Panc1 (cell line): Measurements from ENCODE around the gene PSMA3. TPM values are rescaled to one million over a fixed set of nuclear protein-coding genes. Genes with fewer than 3 reads are reported as not detected.

Experiments
- ATAC-seq: fragments of 200-7000 bp; cut with Tn5 transposase; 2 replicates; pipeline ENCODE4 v1.9.1; 2020; ENCODE audit warnings: mild to moderate bottlenecking, moderate library complexity
- BruUV-seq: library from RNA; stranded (reverse); fragments of 400-500 nt; replicated peaks from 2 replicates; lab custom pipeline; 2021; lab: Mats Ljungman, UMichigan
- CTCF ChIA-PET: fragments of 300-600 bp; sonication (Branson Sonifier 250); formaldehyde crosslinking; loops from one replicate; lab custom pipeline; 2022; ENCODE audit warnings: antibody characterized with exemption; lab: Charles Lee
- POLR2A ChIA-PET: fragments of 300-600 bp; sonication (Branson Sonifier 250); formaldehyde crosslinking; loops from one replicate; lab custom pipeline; 2022; ENCODE audit warnings: antibody characterized with exemption; lab: Charles Lee
- DNase-seq: peaks from one replicate; pipeline ENCODE4 v3.0.0-alpha.2; 2010; ENCODE audit warnings: low read depth, low spot score
- H3K27ac ChIP-seq: 2 replicates; pipeline ENCODE4 v1.5.1; 2011; ENCODE audit warnings: mild to moderate bottlenecking, low read length, inconsistent platforms
- H3K27me3 ChIP-seq: fragments of 200-500 bp; sonication (Bioruptor generic); 2 replicates; pipeline ENCODE4 v1.6.0; 2014; ENCODE audit warnings: low read length, inconsistent platforms; ENCODE audit not compliant: control insufficient read depth, insufficient read depth
- H3K36me3 ChIP-seq: fragments of 200-500 bp; sonication (Bioruptor generic); 2 replicates; pipeline ENCODE4 v1.5.1; 2014; ENCODE audit warnings: inconsistent platforms, mild to moderate bottlenecking, low read length, moderate library complexity; ENCODE audit not compliant: control insufficient read depth, insufficient read depth
- H3K4me1 ChIP-seq: 2 replicates; pipeline ENCODE4 v1.5.1; 2011; ENCODE audit warnings: inconsistent platforms, mild to moderate bottlenecking, low read length, moderate library complexity; ENCODE audit not compliant: control insufficient read depth, insufficient read depth
- H3K4me3 ChIP-seq, 2 experiments: 2 replicates each; pipeline ENCODE4 v1.5.1; 2011 to 2012; ENCODE audit warnings: low read depth in 2 of 2, low read length in 2 of 2, mild to moderate bottlenecking in 2 of 2, inconsistent platforms in 1 of 2, moderate library complexity in 1 of 2
- H3K9me3 ChIP-seq: fragments of 200-500 bp; sonication (Bioruptor generic); 2 replicates; pipeline ENCODE4 v1.5.1; 2014; ENCODE audit warnings: low read depth, mild to moderate bottlenecking, inconsistent platforms, low read length, moderate library complexity; ENCODE audit not compliant: control insufficient read depth, insufficient read depth
- CTCF ChIP-seq: fragments of 450-650 bp; IDR thresholded peaks from 2 replicates; pipeline ENCODE4 v1.5.1; 2017; ENCODE audit warnings: mild to moderate bottlenecking
- POLR2AphosphoS5 ChIP-seq: IDR thresholded peaks from 2 replicates; pipeline ENCODE4 v1.6.1; 2012; ENCODE audit warnings: mild to moderate bottlenecking, low read depth, low read length, moderate library complexity
- REST ChIP-seq, 2 experiments: IDR thresholded peaks; 2 replicates each; pipeline ENCODE4 v1.6.1; 2011 to 2012; ENCODE audit warnings: low read depth in 2 of 2, control low read depth in 1 of 2, low read length in 1 of 2, mild to moderate bottlenecking in 1 of 2, moderate library complexity in 1 of 2; ENCODE audit not compliant: insufficient read depth in 1 of 2
- SIN3A ChIP-seq: IDR thresholded peaks from 2 replicates; pipeline ENCODE4 v1.6.1; 2012; ENCODE audit warnings: low read depth, mild to moderate bottlenecking, low read length, moderate library complexity, borderline replicate concordance; ENCODE audit not compliant: insufficient read depth
- TCF7L2 ChIP-seq: IDR thresholded peaks from 2 replicates; pipeline ENCODE4 v1.6.1; 2011; ENCODE audit warnings: mild to moderate bottlenecking, low read depth, low read length, inconsistent platforms
- in situ Hi-C: cut with HindIII; loops from 2 replicates; pipeline ENCODE4 v1.10.0; 2016; ENCODE audit warnings: low sequenced_read_pairs, low pct_unique_long_range_greater_than_20kb
- intact Hi-C: fragments of 100-400 bp; cut with micrococcal nuclease; formaldehyde crosslinking; loops from one replicate; pipeline ENCODE4 v1.10.0; 2022; ENCODE audit not compliant: unreplicated experiment
- total RNA-seq: library from RNA; stranded (reverse); gene quantifications from one replicate; pipeline ENCODE4 v1.2.1, GENCODE V29; 2021; ENCODE audit not compliant: unreplicated experiment

The PSMA3 gene
- total RNA-seq, 1 experiment from 2014 or later, result 159 TPM

- POLR2A ChIA-PET, result interaction anchor here (0.6 to 0.7 kb wide), 2 partner anchors 32 to 38 kb away, joined by 3 read pairs; no protein-coding TSS in a partner anchor
- Histone ChIP-seq H3K27me3 (no peaks in the 10 kb centered on the region), H3K27ac (no peak overlapping the region), H3K9me3 (no peaks in the 10 kb centered on the region), H3K4me3 (no peak overlapping the region), H3K4me1 (no peaks in the 10 kb centered on the region), H3K36me3 (peaks cover 33% of the 10 kb centered on the region)
- TSS peak; percentile 5 for BruUV-seq
- CTCF ChIA-PET, result no interaction called here
- TF ChIP-seq TCF7L2 (no peak), SIN3A (no peak), CTCF (no peak), REST (IDR thresholded peaks at IDR 0.05; ENCODE audit: insufficient read depth in 1 of 2, low read depth in 2 of 2, low read length in 1 of 2) (no peak), POLR2AphosphoS5 (no peak)
- ATAC-seq, result no peak
- in situ Hi-C loops, result no loop called here
- intact Hi-C loops, result no loop called here
- no peak for DNase-seq
Measured at GRCh38 chr14:58288106-58288792, 43.6 kb downstream of the PSMA3 start.

GRCh38 chr14:58291646-58292045, 47.0 kb downstream of the PSMA3 start:
- intact Hi-C loops (no loop called here), in situ Hi-C loops (no loop called here)
- H3K27me3 ChIP-seq, result no peaks in the 10 kb centered on the region
- H3K27ac ChIP-seq, result no peak overlapping the region
- no peak overlapping the region for H3K4me3 ChIP-seq
- CTCF ChIA-PET, result no interaction called here
- no TSS peak for BruUV-seq
- DNase-seq, result no peak
- POLR2A ChIA-PET, result no interaction called here
- no peak for ATAC-seq
- no peaks in the 10 kb centered on the region for H3K9me3 ChIP-seq
- H3K4me1 ChIP-seq, result no peaks in the 10 kb centered on the region
- TF ChIP-seq CTCF (no peak), POLR2AphosphoS5 (no peak), REST (IDR thresholded peaks at IDR 0.05; ENCODE audit: insufficient read depth in 1 of 2, low read depth in 2 of 2, low read length in 1 of 2) (no peak), TCF7L2 (no peak), SIN3A (no peak)
- peaks cover 26% of the 10 kb centered on the region for H3K36me3 ChIP-seq
